NCI-H748 treated with DMSO at 0.1 percent for 48 hours (cell line): ENCODE results near the gene PCF11.
"Not testable (repeated sequence)": the region's sequence is repeated elsewhere in the genome, so short reads cannot be mapped to it uniquely, and the experiment has no call there.

ENCODE experiments used
- DNase-seq: peaks from one replicate; lab custom pipeline; 2025; lab: John Stamatoyannopoulos, UW

PCF11 gene, protein sequence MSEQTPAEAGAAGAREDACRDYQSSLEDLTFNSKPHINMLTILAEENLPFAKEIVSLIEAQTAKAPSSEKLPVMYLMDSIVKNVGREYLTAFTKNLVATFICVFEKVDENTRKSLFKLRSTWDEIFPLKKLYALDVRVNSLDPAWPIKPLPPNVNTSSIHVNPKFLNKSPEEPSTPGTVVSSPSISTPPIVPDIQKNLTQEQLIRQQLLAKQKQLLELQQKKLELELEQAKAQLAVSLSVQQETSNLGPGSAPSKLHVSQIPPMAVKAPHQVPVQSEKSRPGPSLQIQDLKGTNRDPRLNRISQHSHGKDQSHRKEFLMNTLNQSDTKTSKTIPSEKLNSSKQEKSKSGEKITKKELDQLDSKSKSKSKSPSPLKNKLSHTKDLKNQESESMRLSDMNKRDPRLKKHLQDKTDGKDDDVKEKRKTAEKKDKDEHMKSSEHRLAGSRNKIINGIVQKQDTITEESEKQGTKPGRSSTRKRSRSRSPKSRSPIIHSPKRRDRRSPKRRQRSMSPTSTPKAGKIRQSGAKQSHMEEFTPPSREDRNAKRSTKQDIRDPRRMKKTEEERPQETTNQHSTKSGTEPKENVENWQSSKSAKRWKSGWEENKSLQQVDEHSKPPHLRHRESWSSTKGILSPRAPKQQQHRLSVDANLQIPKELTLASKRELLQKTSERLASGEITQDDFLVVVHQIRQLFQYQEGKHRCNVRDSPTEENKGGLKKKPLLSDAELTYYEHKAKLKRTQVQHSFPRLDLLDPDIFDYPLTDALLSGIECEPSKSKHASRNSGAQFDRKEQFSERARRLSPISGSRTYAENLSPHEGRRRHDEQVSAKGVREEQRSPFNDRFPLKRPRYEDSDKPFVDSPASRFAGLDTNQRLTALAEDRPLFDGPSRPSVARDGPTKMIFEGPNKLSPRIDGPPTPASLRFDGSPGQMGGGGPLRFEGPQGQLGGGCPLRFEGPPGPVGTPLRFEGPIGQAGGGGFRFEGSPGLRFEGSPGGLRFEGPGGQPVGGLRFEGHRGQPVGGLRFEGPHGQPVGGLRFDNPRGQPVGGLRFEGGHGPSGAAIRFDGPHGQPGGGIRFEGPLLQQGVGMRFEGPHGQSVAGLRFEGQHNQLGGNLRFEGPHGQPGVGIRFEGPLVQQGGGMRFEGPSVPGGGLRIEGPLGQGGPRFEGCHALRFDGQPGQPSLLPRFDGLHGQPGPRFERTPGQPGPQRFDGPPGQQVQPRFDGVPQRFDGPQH (N-terminal part only)

DNA sequence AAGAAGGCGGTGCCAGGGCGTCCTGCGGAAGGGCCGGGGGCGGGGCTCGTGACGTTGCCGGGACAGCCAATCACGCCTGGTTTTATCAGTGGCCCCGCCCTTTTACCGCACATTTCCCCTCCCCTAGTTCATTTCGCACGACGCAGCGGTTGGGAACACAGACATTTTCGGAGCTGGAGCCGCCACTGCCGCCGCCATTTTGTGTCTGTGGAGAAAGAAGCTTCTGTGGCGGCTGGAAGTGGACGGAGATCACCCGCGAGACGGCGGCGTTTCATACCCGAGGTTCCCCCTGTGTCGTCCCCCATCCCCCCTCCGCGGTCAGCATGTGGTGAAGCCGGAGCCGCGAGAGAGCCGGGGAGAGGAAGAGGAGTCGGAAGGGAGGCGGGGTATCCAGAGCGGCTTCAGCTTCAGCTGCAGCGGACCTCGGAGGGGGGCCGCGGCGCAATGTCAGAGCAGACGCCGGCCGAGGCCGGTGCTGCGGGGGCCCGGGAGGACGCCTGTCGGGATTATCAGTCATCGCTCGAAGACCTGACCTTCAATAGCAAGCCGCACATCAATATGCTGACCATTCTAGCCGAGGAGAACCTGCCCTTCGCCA is at the start of gene PCF11:
Gene PCF11, plus strand, starts transcription at position 136 of the 598 bp plus-strand sequence. Its CDS starts 309 bp downstream, at position 445.
- no peak for DNase-seq

DNA sequence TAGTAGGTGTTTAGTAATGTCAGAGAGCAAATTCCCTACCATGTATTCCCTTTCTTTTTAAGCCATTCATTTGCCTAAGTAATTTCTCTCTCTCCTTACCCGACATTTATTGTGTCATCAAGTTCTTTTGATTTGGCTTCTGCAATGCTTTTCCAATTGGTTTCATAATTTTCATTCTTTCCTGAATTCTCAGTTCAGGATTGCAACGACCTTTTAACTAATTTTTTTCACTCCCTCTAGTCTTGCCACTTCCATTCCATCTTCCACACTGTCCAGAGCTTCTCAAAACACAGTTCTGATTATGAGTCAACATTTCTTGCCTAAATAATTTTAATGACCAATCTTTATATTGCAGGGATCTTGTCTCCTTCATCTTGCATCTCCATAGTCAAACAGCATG is 44.0 kb upstream of the PCF11 start:
- no peak for DNase-seq

DNA sequence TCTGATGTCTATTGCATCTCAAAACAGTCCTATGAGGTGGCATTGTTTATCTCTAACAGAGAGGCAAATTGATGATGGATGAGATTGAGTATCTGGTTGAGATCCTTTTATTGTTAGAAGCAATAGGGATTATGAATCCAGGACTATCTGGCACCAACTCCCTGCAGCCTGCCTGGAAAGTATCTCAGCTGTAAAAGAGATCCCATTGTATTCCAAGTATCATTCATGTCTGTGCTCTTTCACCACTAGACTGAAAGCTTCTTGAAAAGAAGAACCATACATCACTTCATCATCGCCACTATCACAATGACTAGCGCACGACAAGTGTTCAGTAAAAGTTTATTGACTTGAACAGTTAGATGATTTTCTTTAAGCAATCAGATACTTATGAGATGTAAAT is 41.9 kb upstream of the PCF11 start:
- DNase-seq: no peak

DNA sequence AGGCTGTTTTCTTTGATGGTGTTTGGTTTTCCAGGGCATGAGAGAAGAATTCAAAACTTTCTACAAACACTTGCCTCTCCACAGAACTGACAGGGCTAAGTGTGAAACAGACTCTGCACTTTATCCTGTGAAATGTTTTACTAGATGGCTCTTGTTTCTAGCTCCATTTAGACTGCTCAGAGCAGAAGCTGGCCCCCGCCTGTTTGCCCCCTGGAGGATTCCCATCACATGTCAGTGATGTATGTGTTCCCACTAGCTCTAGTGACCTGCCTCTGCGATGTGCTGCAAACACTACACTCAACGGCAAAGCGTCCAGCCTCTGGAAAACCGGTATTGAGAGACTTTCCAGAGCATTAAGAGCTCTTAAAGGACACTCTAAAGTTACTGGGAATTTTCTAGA is 41.4 kb upstream of the PCF11 start:
- DNase-seq: no peak

DNA sequence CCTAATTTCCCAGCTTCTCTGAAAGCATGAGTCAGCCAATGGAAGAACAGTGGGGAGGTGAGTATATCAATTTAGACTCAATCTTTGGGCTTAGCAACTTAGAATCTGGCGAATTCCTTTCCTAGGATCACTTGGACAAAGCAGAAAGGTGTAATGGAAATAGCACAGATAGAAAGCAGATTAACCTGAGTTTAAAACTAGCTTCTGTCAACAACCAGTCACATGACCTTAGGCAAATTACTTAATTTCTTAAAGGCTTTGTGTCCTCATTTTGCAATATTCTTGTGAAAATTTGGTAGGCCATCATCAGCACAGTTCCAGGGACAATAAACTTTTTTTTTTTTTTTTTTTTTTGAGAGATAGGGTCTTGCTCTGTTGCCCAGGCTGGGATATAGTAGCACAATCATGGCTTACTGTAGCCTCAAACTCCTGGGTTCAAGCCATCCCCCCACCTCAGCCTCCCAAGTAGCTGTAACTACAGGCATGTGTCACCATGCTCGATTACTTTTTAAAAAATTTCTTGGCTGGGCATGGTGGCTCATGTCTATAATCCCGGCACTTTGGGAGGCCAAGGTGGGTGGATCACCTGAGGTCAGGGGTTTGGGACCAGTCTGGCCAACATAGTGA is 40.8 kb upstream of the PCF11 start:
- no peak for DNase-seq

DNA sequence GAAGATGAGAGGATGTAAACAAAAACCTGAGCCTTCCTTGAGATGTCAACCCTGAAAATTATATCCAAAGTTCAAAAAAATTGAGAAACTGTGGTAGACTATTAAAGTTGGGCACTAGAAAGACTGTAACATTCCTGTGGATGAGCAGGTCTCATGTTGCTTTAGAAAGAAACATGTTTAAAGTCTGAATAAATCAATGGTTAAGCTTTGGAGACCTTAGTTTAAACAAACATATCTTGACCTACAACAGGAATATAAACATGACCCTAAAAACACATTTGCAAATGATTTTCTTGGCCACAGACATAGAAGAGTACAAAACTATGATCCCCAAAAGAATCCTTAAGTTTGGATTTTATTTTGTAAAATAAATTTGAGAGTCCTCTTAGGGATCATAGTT is 38.1 kb upstream of the PCF11 start:
- no peak for DNase-seq

DNA sequence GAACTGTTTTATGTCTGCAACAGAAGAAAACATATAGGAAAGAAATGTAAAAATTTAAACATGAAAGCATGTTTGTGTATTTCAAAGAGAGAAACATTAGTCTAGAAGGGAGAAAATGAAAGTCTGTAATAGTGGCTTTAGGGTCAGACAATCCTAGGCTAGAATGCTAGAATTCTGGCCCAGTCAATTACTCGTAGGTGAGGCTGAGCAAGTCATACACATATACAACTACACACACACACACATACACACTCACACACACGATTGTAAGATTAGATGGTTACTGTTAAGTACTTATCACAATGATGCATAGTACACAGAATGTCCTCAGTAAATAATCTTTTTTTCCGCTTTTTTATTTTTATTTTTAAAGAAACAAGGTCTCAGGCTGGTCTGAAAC is 37.7 kb upstream of the PCF11 start:
- DNase-seq: no peak

DNA sequence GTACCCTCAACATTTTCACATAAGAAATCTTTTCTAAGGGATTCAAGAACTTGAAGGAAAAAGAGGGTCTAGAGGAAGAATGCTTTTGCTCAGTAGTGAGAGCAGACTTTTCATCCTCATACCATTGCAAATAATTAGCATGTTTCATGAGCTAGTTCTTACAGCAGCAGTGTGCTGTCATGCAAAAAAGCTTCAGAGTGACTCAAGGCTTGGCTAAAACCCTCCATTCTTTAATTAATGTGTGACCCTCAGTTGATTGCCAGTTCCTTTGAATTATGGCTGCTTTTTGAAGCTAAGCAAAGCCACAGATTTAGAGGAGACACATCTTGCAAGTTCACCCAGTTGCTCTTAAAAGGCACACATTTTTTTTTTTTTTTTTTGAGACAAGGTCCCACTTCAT is 36.6 kb upstream of the PCF11 start:
- no peak for DNase-seq

DNA sequence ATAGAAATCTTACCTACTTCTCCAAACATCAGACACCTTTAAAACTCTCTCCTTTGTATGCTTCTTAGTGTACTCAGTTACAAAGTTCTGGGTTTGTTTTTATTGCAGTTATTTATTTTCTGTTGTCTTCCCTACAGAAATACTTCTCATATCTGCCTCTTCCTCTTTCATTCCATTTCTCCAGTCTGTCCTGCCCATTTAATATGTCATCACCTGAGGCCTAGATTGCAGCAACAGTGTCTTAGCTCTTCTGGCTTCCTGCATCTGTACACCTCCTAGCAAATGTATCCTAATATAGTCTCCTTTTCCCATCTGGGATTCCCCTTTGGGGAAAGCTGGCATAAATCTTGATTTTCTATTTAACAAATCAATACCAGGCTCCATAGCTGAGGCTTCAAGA is 34.9 kb upstream of the PCF11 start:
- no peak for DNase-seq

DNA sequence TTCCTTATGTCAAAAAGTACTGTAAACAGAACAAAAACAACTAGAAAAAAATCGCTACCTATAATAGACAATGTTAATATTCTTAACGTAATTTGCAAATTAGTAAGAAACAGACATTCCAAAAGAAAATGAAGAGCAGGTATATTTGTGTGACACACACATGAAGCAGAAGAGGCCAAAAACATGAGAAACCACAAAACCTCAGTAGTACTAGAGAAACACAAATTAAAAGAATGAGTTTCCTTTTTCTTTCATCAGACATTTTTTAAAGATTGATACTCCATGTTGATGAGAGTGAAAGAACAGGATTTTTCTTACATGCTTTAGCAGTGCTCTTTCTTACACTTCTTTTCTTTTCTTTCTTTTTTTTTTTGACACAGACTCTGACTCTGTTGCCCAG is 34.2 kb upstream of the PCF11 start:
- DNase-seq: no peak

DNA sequence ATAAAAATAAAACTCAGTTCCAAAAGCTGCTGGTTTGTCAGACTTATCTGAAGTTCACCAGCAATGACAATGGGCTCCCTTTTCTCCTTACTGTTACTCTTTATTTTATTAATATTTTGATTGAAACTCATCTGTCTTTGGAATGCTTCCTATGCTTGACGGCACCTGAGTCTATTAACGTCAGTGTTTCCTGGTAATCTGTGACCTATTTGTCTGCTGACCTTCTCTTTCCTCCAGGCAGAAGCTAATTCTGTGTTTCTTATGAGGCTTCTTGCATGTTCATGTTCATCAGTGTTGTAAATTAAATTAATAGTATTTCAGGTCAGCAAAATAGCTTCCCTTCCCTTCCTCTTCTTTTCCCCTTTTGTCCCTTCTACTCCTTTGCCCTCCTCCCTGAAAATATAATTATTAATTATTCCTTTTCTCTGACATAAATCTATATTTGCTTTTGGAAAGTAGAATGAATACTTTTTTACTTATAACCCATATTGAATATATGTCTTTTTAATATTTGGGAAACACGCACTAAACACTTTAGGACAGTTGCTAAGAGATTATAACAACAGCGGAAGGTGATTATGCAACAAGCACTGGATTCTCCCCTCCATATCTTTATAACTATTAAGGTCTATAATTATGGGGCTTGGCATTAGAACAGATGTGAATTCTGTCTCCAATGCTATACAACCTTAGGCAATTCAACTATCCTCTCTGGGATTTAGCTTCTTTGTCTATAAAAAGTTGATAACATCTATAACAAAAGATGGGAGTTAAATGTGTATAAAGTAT is 32.1 kb upstream of the PCF11 start:
- DNase-seq: no peak

DNA sequence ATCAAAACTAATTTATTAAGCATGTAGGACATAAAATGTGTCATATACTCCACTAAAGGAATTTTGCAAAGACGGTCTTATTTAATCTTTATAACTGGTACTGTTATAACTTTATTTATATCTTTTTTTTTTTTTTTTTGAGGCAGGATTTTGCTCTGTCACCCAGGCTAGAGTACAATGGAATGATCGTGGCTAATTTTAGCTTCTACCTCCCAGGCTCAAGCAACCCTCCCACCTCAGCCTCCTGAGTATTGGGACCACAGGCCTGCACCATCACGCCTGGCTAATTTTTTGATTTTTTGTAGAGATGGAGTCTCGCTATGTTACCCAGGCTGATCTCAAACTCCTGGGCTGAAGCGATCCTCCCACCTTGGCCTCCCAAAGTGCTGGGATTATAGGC is 31.4 kb upstream of the PCF11 start:
- no peak for DNase-seq

DNA sequence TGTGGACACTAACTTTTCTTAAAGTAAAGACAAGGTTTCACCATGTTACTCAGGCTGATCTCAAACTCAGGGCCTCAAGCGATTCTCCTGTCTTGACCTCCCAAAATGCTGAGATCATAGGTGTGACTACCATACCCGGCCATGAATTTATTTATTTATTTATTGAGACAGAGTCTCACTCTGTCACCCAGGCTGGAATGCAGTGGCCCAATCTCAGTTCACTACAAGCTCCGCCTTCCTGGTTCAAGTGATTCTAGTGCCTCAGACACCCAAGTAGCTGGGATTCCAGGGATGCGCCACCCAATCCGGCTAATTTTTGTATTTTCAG is 29.7 kb upstream of the PCF11 start:
- DNase-seq: no peak

DNA sequence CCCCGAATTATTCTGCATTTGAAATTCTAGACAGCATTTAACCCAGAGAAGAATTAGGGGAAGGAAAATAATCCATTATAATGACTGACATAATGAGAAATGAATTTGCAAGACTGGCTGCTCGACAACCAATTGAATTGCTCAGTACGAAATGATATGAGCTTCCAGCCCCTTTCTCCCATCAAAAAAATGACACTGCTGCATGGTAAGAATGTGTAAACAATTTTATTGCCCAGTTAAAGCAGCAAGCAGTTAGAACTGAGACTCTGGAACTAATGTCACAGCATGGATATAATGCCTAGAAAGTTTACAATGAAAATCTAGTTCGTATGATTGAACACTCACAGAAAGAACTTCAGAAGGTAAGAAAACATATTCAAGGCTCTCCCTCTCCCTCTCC is 24.7 kb upstream of the PCF11 start:
- DNase-seq: no peak

DNA sequence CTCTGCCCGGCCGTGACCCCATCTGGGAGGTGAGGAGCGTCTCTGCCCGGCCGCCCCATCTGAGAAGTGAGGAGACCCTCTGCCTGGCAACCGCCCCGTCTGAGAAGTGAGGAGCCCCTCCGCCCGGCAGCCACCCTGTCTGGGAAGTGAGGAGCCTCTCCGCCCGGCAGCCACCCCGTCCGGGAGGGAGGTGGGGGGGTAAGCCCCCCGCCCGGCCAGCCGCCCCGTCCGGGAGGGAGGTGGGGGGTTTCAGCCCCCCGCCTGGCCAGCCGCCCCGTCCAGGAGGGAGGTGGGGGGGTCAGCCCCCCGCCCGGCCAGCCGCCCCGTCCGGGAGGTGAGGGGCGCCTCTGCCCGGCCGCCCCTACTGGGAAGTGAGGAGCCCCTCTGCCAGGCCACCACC is 23.7 kb upstream of the PCF11 start:
- DNase-seq: not testable (repeated sequence)

DNA sequence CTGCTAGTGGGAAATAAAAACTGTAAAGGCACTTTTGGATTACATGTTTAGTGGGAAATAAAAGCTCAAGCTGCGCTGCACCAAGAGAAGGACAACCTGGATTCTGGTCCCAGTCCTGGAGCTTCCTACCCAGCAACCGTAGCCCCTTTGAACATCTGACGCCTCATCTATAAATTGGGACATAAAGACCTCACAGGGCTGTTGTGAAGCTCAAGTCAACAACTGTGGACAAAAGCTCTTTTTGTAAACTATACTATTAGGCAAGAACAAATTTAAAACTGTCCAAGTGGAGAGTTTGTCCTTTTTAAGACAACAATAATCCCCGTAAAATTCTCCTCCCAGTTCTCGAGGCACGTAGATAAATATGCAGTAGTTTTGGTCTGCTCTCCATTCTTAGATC is 17.6 kb upstream of the PCF11 start:
- no peak for DNase-seq

DNA sequence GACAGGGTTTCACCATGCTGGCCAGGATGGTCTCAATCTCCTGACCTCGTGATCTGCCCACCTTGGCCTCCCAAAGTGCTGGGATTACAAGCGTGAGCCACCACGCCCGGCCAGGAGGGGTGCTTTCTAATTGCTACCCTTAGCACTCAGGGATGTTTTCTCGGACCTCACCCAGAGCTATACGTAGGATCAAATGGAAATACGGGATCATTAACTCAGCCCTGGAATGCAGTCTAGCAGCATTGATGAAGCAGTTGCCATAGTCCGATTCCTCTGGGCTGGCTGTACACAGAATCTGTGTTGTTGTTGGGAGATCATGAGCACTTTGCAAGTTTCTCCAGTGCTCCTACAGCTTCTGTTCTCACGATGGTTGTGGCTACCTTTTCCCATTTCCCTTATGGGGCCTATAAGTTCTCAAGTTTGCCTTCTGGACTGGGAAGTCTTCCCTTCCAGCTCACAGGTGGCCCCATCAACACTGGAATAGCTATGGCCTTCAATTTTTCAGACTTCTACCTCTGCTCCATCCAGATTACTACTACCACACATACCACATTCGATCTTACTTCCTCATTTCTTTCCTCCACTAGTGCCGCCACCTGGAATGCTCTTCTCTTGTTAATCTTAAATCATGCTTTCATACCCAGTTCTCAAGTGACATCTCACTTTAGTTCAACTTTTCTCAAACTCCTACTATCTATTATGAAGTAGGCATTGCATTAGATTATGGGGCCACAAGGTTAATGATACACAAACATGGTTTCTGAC is 16.1 kb upstream of the PCF11 start:
- DNase-seq: no peak

DNA sequence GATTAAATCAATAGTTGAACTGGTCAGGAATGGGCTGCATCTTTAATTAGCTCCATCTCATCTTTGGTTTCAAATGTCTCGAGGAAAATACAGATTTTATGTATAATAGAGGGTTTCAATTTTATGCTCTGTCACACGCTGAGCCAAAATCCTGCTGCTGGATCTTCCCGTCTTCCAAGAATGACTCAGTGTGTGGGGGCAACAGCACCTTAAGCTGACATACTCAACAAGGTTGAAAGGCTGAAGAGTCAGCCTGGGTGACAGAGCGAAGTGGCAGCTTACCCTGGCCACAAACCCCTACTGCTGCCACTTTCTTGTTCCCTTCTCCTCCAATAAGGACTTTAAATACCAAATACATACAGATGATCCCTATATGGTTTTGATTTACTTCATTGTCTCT is 9.0 kb upstream of the PCF11 start:
- no peak for DNase-seq

DNA sequence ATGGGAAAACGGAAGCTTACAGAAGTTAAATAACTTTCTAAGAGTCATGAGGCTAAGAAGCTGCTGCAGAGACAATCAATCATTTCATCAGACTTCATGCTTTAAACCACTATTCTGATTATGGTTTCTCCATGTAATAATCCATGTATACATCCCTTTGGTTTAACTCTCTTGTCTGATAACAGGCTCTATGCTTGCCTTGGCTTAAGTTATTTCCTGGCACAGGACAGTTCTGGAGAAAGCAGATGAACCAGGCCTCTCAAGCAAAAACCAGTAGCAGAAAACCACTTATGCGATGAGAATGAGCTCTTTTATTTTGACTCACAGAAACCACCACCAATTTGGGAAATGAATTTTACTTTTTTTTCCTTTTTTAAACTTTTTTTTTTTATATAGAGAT is 6.5 kb upstream of the PCF11 start:
- no peak for DNase-seq

DNA sequence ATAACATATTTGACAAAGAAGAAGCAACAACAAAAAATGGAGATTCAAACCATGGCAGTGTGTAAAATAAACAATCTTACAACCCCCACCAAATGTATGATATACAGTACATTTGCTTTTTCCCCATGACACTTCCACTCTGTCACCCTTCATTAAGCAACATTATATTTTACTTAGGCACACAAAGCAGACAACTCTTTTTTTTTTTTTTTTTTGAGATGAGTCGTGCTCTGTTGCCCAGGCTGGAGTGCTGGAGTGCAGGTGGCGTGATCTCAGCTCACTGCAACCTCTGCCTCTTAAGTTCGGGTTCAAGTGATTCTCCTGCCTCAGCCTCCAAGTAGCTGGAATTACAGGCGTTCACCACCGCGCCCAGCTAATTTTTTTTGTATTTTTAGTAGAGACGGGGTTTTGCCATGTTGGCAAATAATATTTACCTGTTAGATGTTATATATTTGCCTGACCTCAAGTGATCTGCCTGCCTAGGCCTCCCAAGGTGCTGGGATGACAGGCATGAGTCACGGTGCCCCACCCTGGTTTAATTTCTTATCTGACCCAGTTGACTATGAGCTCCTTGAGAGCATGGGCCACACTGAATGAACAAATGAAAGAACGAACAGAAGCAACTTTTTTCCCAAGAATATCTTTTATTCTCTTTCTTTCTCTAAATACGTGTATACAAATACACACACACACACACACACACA is 5.5 kb upstream of the PCF11 start:
- no peak for DNase-seq
